Ammon's horn (tissue), 1 donor: ENCODE results near the gene CACNA1D.
"Not testable (repeated sequence)": the region's sequence is repeated elsewhere in the genome, so short reads cannot be mapped to it uniquely, and the experiment has no call there.

Experiments used
- DNase-seq: peaks from one replicate; pipeline ENCODE4 v3.0.0-alpha.2; 2016; ENCODE audit warnings: low spot score

Gene CACNA1D

GRCh38 chr3:53657651-53658050 lies 163.2 kb downstream of the CACNA1D start:
- DNase-seq = no peak

GRCh38 chr3:53658613-53659193 lies 164.3 kb downstream of the CACNA1D start:
- DNase-seq = no peak

- DNase-seq = no peak
Measured at GRCh38 chr3:53659996-53660395, 165.6 kb downstream of the CACNA1D start.

- no peak for DNase-seq
Measured at GRCh38 chr3:53661480-53661879, 167.1 kb downstream of the CACNA1D start.

GRCh38 chr3:53664812-53665211 lies 170.4 kb downstream of the CACNA1D start:
- not testable (repeated sequence) for DNase-seq

GRCh38 chr3:53665608-53666425 lies 171.4 kb downstream of the CACNA1D start:
- no peak for DNase-seq

- DNase-seq = no peak
Measured at GRCh38 chr3:53668872-53669271, 174.5 kb downstream of the CACNA1D start.

GRCh38 chr3:53670721-53671120 lies 176.3 kb downstream of the CACNA1D start:
- DNase-seq = no peak

- DNase-seq = no peak
Measured at GRCh38 chr3:53671192-53671960, 177.0 kb downstream of the CACNA1D start.

GRCh38 chr3:53671961-53672299 lies 177.5 kb downstream of the CACNA1D start:
- no peak for DNase-seq

GRCh38 chr3:53672981-53673380 lies 178.6 kb downstream of the CACNA1D start:
- DNase-seq = no peak

- no peak for DNase-seq
Measured at GRCh38 chr3:53673722-53674350, 179.4 kb downstream of the CACNA1D start.

- DNase-seq = no peak
Measured at GRCh38 chr3:53674582-53674981, 180.2 kb downstream of the CACNA1D start.

- no peak for DNase-seq
Measured at GRCh38 chr3:53675022-53675697, 180.7 kb downstream of the CACNA1D start.

GRCh38 chr3:53675942-53676341 lies 181.5 kb downstream of the CACNA1D start:
- no peak for DNase-seq

GRCh38 chr3:53677413-53677812 lies 183.0 kb downstream of the CACNA1D start:
- no peak for DNase-seq

GRCh38 chr3:53680028-53680427 lies 185.6 kb downstream of the CACNA1D start:
- DNase-seq = peak; percentile 74

- DNase-seq = no peak
Measured at GRCh38 chr3:53682807-53683206, 188.4 kb downstream of the CACNA1D start.

- DNase-seq = no peak
Measured at GRCh38 chr3:53688066-53688465, 193.7 kb downstream of the CACNA1D start.

GRCh38 chr3:53688989-53689388 lies 194.6 kb downstream of the CACNA1D start:
- no peak for DNase-seq

- DNase-seq = no peak
Measured at GRCh38 chr3:53689681-53690080, 195.3 kb downstream of the CACNA1D start.

GRCh38 chr3:53690521-53690920 lies 196.1 kb downstream of the CACNA1D start:
- no peak for DNase-seq
